ENCODE results near the gene NUP62.

The NUP62 gene

GRCh38 chr19:49877020-49877878, 52.1 kb downstream of the NUP62 start, which contains the start of the genes AKT1S1 and TBC1D17:
TSS of gene AKT1S1 (minus strand) at chr19:49877355. CDS start at chr19:49873295, 4,060 bp downstream.
TSS of gene TBC1D17 (plus strand) at chr19:49877702. CDS start at chr19:49877724, 22 bp downstream.
- FAIRE-seq (no peak), DNase-seq (ENCODE audit: insufficient read length, low spot score) (peak; percentile 94)
- TF ChIP-seq SPI1 (IDR thresholded peaks at IDR 0.05; ENCODE audit: low read depth, low read length), result peak; percentile 55
- TF ChIP-seq POLR2A (IDR thresholded peaks at IDR 0.05; ENCODE audit: low read depth, low read length), result peak; percentile 54
- TF ChIP-seq PAX5 (IDR thresholded peaks at IDR 0.05; ENCODE audit: insufficient read depth, low read length, severe bottlenecking), result no peak
- TF ChIP-seq POLR2AphosphoS5 (IDR thresholded peaks at IDR 0.05; ENCODE audit: low read depth, low read length), result peak; percentile 62; the same call in 1 of the 2 replicates
- TF ChIP-seq POU2F2 (IDR thresholded peaks at IDR 0.05; ENCODE audit: low read depth, low read length), result peak; percentile 23; the same call in 1 of the 2 replicates
- peak; percentile 23; the same call in 1 of the 2 replicates for TF ChIP-seq TAF1 (IDR thresholded peaks at IDR 0.05; ENCODE audit: low read depth, low read length)

GRCh38 chr19:49876422-49877019, 52.8 kb downstream of the NUP62 start:
- FAIRE-seq (peak; percentile 100), DNase-seq (ENCODE audit: insufficient read length, low spot score) (peak; percentile 66)
- TF ChIP-seq PAX5 (IDR thresholded peaks at IDR 0.05; ENCODE audit: insufficient read depth, low read length, severe bottlenecking) (no peak), POU2F2 (IDR thresholded peaks at IDR 0.05; ENCODE audit: low read depth, low read length) (no peak), POLR2AphosphoS5 (IDR thresholded peaks at IDR 0.05; ENCODE audit: low read depth, low read length) (peak; percentile 50), SPI1 (IDR thresholded peaks at IDR 0.05; ENCODE audit: low read depth, low read length) (no peak), TAF1 (IDR thresholded peaks at IDR 0.05; ENCODE audit: low read depth, low read length) (no peak; the same call in 1 of the 2 replicates), POLR2A (IDR thresholded peaks at IDR 0.05; ENCODE audit: low read depth, low read length) (peak; percentile 70)

- FAIRE-seq, result no peak
Observed at GRCh38 chr19:49875857-49876421, 53.4 kb downstream of the NUP62 start.

GRCh38 chr19:49875177-49875576, 54.1 kb downstream of the NUP62 start:
- TF ChIP-seq POLR2AphosphoS5 (IDR thresholded peaks at IDR 0.05; ENCODE audit: low read depth, low read length) (no peak), PAX5 (IDR thresholded peaks at IDR 0.05; ENCODE audit: insufficient read depth, low read length, severe bottlenecking) (no peak), POU2F2 (IDR thresholded peaks at IDR 0.05; ENCODE audit: low read depth, low read length) (no peak), TAF1 (IDR thresholded peaks at IDR 0.05; ENCODE audit: low read depth, low read length) (no peak), POLR2A (IDR thresholded peaks at IDR 0.05; ENCODE audit: low read depth, low read length) (no peak), SPI1 (IDR thresholded peaks at IDR 0.05; ENCODE audit: low read depth, low read length) (no peak)
- FAIRE-seq (peak; percentile 5), DNase-seq (ENCODE audit: insufficient read length, low spot score) (no peak)

More at GRCh38 chr19:49875857-49876421, 53.4 kb downstream of the NUP62 start:
- DNase-seq (ENCODE audit: insufficient read length, low spot score), result no peak
- TF ChIP-seq SPI1 (IDR thresholded peaks at IDR 0.05; ENCODE audit: low read depth, low read length) (peak; percentile 55), POLR2AphosphoS5 (IDR thresholded peaks at IDR 0.05; ENCODE audit: low read depth, low read length) (no peak; the same call in 1 of the 2 replicates), PAX5 (IDR thresholded peaks at IDR 0.05; ENCODE audit: insufficient read depth, low read length, severe bottlenecking) (no peak), POLR2A (IDR thresholded peaks at IDR 0.05; ENCODE audit: low read depth, low read length) (peak; percentile 2; the same call in 1 of the 2 replicates)

GRCh38 chr19:49874503-49875157, 54.7 kb downstream of the NUP62 start:
- TF ChIP-seq TAF1 (IDR thresholded peaks at IDR 0.05; ENCODE audit: low read depth, low read length) (no peak), POLR2AphosphoS5 (IDR thresholded peaks at IDR 0.05; ENCODE audit: low read depth, low read length) (no peak), PAX5 (IDR thresholded peaks at IDR 0.05; ENCODE audit: insufficient read depth, low read length, severe bottlenecking) (no peak), POLR2A (IDR thresholded peaks at IDR 0.05; ENCODE audit: low read depth, low read length) (no peak), POU2F2 (IDR thresholded peaks at IDR 0.05; ENCODE audit: low read depth, low read length) (no peak), SPI1 (IDR thresholded peaks at IDR 0.05; ENCODE audit: low read depth, low read length) (no peak)
- FAIRE-seq, result no peak
- DNase-seq (ENCODE audit: insufficient read length, low spot score), result no peak

- DNase-seq (ENCODE audit: insufficient read length, low spot score) (no peak), FAIRE-seq (no peak)
- TF ChIP-seq POLR2AphosphoS5 (IDR thresholded peaks at IDR 0.05; ENCODE audit: low read depth, low read length) (no peak), PAX5 (IDR thresholded peaks at IDR 0.05; ENCODE audit: insufficient read depth, low read length, severe bottlenecking) (no peak), POU2F2 (IDR thresholded peaks at IDR 0.05; ENCODE audit: low read depth, low read length) (no peak), SPI1 (IDR thresholded peaks at IDR 0.05; ENCODE audit: low read depth, low read length) (no peak), POLR2A (IDR thresholded peaks at IDR 0.05; ENCODE audit: low read depth, low read length) (no peak), TAF1 (IDR thresholded peaks at IDR 0.05; ENCODE audit: low read depth, low read length) (no peak)
Observed at GRCh38 chr19:49873834-49874233, 55.5 kb downstream of the NUP62 start.

GRCh38 chr19:49873129-49873521, 56.2 kb downstream of the NUP62 start:
- TF ChIP-seq POLR2A (IDR thresholded peaks at IDR 0.05; ENCODE audit: low read depth, low read length) (no peak), POU2F2 (IDR thresholded peaks at IDR 0.05; ENCODE audit: low read depth, low read length) (no peak), SPI1 (IDR thresholded peaks at IDR 0.05; ENCODE audit: low read depth, low read length) (no peak), PAX5 (IDR thresholded peaks at IDR 0.05; ENCODE audit: insufficient read depth, low read length, severe bottlenecking) (no peak), POLR2AphosphoS5 (IDR thresholded peaks at IDR 0.05; ENCODE audit: low read depth, low read length) (no peak), TAF1 (IDR thresholded peaks at IDR 0.05; ENCODE audit: low read depth, low read length) (no peak)
- DNase-seq (ENCODE audit: insufficient read length, low spot score) (no peak), FAIRE-seq (no peak)

- no peak for DNase-seq (ENCODE audit: insufficient read length, low spot score)
- TF ChIP-seq POU2F2 (IDR thresholded peaks at IDR 0.05; ENCODE audit: low read depth, low read length) (no peak), TAF1 (IDR thresholded peaks at IDR 0.05; ENCODE audit: low read depth, low read length) (no peak), SPI1 (IDR thresholded peaks at IDR 0.05; ENCODE audit: low read depth, low read length) (no peak), PAX5 (IDR thresholded peaks at IDR 0.05; ENCODE audit: insufficient read depth, low read length, severe bottlenecking) (no peak), POLR2AphosphoS5 (IDR thresholded peaks at IDR 0.05; ENCODE audit: low read depth, low read length) (no peak), POLR2A (IDR thresholded peaks at IDR 0.05; ENCODE audit: low read depth, low read length) (no peak)
- no peak for FAIRE-seq
Observed at GRCh38 chr19:49872245-49873128, 56.8 kb downstream of the NUP62 start.
